Embryonic facial prominence (tissue), 1 donor: Measurements from ENCODE around the gene IMP3.
A peak's percentile ranks its signal among the peaks of the same experiment; 100 is the strongest.
"Not testable (repeated sequence)": the region's sequence is repeated elsewhere in the genome, so short reads cannot be mapped to it uniquely, and the experiment has no call there.

Source experiments
- DNase-seq: peaks from one replicate; pipeline ENCODE4 v3.0.0-alpha.2; 2016; ENCODE audit errors: extremely low spot score

Gene IMP3, protein sequence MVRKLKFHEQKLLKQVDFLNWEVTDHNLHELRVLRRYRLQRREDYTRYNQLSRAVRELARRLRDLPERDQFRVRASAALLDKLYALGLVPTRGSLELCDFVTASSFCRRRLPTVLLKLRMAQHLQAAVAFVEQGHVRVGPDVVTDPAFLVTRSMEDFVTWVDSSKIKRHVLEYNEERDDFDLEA

DNA sequence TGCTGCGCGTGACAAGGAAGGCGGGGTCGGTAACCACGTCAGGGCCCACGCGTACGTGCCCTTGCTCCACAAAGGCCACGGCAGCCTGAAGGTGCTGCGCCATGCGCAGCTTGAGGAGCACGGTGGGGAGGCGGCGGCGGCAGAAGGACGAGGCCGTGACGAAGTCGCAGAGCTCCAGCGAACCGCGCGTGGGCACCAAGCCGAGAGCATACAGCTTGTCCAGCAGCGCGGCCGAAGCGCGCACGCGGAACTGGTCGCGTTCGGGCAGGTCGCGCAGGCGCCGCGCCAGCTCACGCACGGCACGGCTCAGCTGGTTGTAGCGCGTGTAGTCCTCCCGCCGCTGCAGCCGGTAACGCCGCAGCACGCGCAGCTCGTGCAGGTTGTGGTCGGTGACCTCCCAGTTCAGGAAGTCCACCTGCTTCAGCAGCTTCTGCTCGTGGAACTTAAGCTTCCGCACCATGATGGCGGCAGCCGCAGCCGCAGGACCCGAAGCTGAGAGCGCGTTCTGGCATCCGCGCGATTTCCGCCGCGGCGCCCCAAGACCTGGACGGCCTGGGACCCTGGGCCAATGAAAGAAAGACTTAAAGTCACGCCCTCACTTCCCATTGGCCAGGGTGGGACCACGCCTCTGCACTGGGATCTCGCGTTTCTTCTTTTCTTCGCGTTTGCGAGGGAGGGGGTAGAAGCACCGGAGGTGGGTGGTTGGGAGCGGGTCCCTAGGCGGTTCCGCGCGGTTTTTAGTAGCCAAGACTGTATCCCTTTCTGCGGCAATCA is at the start of gene IMP3:
Gene IMP3 (minus strand): TSS at position 516 of the 774 bp plus-strand sequence. CDS start 56 bp downstream, at position 460.
- peak; percentile 93 for DNase-seq

DNA sequence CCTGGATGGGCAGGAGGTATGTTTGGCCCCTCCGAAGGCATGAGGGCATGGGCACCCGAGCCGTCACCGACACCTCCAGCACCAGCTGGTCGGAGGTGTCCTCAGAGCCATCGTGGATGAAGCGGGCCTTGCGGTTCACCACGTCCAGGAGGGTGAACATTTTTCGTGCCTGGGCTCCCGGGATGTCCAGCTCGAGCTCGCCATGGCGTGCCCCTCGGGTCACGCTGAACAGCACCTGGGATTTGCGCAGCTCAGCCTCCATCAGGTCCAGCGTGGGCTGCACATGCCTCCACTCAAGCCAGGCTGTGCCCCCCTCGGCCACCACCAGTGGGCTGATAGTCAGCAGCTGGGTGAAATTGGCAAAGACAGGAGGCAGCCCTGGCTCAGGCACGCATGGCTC is 49.4 kb upstream of the IMP3 start:
- DNase-seq, result not testable (repeated sequence)

DNA sequence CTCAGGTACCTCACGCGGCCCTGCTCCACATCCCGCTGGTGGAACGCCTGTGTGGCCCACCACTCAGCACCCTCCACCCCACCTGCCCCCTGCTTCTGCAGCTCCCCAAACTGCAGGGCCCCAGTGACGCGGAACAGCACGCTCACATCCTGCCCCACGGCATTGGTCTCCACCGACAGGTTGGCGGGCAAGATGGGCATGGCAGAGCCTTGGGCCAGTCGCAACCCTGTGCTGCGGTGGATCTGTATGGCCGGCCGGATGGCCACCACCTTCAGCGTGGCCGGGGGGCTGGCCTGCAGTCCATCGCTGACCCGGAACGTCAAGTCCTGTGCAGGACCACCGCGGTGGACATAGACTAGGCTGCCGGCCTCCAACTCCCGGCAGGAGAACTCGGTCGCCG is 48.8 kb upstream of the IMP3 start:
- no peak for DNase-seq

DNA sequence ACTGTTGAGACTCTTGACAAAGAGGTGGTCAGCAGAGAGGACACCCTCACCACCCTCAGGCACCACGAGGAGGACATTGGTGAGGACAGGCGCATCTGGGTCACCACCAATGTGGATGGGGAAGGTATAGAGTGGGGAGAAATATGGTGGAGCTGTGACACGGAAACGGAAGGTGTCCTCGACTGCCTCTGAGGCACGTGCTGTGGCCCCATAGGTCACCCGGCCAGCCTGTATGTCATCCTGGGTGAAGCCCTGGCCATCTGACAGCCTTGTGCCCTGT is 48.2 kb upstream of the IMP3 start:
- DNase-seq, result no peak

DNA sequence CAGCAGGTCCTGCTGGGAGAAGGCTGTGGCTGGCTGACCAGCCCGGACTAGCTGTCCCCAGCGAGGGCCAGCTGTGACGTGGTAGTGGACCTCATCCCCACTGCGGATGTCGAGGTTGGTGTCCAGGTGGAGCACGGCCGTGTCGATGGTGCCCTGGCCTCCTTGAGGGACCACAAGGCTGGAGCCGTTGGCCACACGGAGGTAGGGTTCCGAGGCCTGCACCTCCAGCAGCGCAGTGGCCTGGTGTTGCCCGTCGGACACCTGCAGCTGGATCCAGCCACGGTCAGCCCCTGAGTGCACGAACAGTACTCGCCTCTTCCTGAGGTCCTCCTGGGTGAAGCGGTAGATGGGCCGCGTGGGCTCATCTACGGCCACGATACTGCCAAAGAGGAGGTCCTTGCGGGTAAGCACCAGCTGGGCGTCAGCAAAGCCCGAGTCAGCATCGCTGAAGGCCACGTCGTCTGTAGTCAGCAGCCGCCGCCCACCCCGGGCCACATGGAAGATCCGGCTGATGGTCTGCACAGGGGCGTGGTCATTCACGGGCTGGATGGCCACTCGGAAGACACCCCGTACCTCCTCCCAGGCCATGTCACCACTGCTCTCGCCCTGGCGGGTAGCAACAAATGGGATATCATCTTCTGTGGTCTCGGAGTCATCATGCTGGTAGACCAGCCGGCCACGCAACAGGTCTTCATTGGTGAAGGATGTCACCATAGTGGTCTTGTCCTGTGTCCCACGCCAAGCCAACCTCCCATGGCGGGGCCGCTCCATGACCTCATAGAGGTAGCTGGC is 47.7 kb upstream of the IMP3 start:
- no peak for DNase-seq

DNA sequence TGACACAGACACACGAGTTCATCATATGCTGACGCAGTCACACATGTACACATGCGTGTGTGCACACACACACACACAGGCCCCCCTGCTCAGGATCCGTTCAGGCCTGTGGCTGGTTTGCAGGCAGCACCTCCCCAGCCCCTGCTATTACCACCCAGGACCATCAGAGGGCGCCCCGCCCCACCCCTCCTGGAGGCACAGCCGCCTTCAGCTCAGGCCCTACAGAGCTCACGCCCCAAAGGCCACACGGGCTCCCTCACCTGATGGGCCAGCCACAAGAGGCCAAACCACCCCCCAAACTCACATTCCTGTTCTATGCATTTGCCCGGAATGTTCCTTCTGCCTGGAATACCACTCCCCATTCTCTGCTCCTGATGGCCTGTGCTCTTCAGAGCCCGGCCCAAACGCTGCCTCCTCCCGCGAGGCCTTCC is 46.2 kb upstream of the IMP3 start:
- not testable (repeated sequence) for DNase-seq

DNA sequence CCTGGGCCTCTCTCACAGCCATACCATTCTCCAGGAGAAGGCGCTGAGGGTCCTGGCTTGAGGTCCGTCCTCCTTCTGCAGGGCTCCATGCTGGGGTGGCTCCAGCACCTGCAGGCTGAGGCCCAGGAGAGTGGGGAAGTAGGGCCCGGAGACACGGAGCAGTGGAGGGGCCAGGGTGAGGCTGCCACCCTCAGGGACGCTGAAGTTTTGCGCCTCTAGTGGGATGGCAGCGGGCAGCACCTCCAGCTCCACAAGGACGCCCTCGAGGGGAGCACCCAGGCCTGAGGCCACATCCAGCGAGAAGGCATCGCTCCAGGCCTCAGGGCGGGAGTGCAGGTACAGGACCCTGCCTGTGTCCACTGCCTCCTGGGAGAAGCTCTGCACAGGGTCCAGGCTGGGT is 45.2 kb upstream of the IMP3 start:
- DNase-seq, result no peak

DNA sequence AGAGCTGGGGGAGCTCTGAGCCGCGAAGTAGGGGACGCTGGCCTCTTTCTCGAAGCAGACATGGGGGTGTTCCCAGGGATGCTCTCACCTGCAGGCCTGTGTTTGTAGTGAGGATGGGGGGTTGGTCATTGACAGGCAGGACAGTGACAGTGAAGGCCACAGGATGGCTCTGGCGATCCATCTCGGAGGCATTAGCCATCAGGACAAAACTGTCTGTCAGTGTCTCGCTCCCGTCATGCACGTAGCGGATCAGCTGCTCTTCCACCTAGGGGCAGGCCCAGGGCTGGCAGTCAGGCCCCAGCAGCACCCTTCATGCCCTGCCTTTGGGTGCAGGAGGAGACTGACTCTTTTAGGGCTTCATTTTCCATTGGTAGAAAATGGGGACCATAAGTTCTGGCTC is 44.6 kb upstream of the IMP3 start:
- DNase-seq, result no peak

DNA sequence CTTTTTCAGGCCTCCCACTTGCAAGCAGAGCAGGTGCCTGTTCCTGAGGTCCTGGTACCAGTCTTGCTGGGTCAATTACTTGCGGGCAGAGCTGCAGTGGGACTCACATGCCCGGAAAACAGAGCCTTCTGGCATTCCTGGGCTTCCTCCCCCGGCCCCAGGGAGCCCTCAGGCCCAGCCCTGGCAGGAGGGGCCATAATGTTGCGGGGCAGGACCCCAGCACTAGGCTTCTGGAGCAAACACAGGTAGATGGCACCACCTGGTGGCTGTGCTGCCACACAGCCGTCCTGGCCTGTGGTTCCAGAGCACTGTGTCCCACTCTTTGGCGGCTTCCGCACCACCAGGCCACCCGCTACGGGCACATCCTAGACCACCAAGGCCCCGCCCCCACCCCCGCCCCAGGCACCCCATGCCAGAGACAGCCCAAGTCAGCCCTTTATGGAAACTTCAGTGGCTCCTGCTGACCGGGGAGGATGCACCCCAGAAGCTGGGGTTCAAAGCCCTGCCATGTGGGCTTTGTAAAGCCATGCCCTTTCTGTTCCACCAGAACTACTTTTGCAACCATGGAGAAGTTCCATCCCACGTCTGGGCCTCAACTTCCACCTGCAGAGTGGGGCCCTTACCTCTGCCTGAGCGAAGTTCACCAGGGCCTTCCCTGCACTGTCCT is 43.8 kb upstream of the IMP3 start:
- DNase-seq, result not testable (repeated sequence)

DNA sequence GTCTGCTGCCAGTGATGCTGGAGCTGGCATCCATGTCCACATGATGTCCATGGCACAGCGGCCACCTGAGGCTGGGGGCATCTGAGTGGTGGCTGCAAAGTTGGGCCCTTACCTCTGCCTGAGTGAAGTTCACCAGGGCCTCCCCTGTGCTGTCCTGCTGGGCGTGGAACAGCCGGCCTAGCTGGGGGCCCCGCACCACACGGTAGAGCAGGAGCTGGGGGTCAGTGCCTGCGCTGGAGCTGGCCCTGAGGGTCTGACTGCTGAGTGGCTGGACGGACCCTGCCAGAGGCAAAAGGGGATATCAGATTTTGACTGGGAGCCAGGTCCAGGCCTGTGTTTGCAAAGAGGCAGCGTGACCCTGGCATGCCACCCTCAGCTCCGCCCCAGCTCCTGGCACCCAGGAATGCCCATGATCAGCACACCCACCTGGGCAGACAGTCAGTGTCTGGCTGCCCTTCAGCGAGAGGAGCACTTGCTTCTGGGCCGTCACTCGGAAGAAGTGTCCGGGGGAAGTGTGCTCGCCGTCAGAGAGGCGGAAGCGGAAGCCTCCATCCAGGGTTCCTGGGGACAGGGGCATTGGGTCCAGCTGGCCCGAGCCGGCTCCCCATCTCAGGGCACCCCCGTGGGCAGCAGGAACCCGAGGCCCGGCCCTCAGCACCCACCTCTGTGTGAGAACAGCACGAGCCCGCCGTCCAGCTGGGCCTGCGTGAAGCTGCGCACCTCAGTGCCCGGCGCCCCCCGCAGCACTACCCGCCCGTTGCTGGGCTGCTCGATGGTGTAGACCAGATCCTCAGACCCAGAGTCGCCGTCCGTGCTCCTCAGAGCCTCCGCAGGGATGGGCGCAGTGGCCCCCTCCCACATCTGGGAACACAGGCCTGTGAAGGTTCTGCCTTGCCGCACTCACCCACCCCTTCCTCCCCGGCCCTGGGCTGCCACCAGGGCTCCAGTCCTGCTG is 42.4 kb upstream of the IMP3 start:
- no peak for DNase-seq

DNA sequence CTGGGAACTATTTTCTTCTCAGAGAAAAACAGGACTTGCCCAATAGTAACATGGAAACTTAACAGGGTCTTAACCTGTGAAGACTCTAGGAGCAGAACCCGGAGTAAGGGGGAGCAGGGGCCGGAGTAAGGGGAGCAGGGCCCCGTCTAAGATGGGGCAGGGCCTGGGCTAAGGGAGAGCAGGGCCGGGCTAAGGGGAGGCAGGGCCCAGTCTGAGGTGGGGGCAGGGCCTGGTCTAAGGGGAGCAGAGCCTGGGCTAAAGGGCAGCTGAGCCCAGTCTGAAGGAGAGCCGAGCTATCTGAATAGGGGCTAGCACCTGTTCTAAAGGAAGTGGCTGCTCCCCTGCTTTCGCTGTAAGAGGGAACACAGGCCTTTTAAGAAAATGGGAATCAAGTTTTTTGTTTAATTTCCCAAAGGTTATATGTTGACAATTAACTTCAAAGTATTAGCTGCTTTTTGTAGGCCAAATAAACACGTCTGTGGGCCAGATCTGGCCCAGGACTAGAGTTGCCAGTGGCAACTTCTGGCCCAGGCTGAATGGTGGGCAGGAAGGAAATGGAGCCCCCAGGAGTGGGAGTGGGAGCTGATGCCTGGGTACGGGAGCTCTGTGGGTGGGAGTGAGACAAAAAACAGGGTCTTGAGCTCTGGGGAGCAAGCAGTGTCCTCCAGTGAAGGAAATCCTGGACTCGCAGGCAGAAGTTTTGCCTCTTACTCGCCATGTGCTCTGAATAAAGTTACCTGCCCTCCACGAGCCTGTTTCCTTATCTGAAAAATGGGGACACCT is 40.2 kb upstream of the IMP3 start:
- DNase-seq, result no peak

DNA sequence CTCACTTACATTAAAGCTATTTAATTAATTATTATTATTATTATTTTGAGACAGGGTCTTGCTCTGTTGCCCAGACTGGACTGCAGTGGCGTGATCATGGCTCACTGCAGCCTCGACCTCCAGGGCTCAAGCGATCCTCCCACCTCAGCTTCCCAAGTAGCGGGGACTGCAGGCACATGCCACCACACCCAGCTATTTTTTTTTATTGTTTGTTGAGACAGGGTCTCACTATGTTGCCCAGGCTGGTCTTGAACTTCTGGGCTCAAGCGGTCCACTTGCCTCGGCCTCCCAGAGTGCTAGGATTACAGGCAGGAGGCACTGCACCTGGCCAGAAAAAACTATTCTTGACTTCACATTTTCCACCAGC is 38.3 kb upstream of the IMP3 start:
- DNase-seq, result not testable (repeated sequence)

DNA sequence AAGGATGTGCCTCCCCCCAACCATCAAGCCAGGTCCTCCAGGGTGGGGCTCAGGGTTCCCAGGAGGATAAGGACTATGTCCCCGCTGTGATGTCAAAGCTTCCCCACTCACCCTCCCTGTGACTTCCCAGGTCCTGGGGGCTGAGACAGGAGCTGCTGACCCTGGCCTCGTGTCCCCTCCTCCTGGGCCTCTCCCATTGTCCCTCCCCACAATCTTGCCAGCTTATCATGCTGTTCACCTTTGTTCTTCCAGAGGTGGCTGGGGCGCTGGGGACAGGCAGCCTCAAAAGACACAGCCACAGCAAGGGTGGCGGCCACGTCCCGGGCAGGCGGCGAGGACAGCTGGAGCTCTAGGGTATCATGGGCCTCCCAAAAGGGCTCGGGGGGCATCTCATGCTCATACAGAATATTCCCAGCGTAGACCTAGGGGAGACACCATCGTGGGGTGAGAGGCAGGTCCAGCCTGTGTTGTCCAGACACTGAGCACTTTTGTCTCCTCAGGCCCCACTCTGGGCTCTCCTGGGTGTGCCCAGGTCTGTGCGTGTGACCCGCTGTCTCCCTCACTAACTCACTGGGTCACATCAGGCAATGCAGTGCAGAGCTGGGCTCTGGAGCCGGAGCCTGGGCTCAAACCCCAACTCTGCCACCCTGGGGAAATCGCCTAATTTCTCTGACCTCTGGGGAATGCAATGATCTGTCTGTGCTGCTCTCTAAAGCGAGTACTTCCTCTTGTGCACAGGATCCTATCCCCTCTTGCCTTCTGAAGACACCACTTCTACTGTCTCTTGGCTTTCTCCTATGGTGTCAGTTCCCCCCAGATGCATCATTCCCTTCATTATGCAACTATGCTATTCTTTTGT is 37.7 kb upstream of the IMP3 start:
- no peak for DNase-seq

DNA sequence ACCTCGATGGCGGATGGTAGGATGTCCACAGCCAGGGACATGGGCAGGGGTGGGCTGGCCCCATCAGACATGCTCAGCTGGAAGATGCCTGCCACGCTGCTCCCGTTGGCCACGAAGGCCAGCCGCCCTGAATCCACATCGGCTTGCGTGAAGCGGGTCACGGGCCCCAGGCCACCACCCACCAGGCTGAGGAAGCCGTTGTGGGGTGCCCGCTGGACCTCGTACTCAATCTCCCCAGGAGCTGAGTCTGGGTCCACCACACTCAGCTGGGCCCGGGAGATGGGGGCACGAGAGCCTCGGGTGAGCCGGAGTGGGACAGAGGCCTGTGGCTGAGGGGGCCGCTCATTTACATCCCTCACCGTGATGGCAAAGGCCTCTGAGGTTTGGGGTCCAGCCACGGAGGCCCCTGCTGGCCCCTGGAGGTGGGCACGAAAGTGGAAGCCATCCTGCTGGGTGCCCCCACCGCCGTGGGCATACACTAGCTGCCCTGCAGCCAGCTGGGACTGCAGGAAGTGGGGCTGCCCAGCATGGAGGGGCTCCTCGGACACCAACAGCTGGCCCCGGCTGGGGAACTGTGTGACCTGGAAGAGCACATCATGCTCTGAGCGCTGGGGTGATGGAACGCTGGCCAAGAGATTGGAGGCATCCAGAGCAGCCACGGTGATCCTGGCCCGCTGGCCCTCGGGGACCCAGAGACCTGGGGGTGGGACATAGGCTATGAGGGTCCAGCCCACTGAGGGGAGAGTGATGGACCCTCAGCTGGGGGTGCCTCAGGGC is 36.9 kb upstream of the IMP3 start:
- DNase-seq, result no peak

DNA sequence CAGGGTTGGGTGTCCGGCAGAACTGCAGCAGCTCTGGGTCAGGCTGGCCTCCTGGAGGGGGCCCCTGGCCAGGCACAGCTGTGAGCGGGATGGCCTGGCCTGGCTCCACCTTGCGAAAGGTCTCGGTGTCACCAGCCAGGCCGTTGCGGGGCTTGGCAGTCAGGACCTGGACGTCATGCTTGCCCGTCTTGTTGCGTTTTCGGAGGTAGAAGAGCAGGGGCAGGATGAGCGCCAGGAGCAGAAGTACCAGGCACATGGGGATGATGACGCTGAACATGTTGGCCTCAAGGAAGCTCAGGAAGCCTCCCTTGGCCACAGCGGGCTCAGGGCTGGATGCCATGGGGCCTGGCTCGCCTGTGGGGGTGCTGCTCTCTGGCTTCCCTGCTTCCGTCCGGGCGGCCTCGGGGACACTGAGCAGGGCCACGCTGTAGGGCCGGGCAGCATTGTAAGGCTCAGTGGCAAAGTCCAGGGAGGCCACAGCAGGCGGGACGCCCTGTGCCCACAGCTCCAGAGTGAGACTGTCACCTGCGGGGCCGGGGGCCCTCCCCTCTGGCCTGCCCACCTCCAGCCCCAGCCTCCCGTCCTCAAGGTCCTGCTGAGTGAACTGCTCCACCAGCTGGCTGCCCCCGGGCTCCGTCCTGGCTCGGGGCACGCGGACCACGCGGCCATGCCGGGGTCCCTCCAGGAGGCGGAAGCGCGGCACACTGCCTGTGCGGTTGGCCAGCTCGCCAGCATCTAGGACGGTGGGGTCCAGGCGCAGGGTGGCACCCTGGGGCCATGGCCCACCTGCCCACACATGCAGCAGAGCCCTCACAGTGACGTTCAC is 35.8 kb upstream of the IMP3 start:
- DNase-seq, result no peak

DNA sequence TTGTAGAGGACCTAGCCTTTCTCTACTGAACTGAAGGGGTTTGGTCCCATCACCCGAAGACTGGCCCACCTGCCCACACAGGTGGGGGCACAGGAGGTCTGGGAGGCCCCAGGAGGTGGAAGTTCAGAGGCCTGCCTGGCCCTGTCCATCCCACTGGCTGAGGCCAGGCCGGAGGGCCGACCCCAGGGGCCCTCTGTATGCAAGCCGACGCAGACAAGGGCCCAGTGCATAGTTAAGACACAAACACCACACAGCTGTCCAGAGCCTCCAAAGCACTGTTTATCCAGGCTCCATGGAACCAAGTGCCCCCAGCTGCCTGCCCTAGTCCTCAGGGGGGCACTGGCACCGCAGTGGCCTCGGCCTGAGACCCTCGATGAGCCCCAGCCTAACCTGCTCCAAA is 34.3 kb upstream of the IMP3 start:
- DNase-seq, result no peak

DNA sequence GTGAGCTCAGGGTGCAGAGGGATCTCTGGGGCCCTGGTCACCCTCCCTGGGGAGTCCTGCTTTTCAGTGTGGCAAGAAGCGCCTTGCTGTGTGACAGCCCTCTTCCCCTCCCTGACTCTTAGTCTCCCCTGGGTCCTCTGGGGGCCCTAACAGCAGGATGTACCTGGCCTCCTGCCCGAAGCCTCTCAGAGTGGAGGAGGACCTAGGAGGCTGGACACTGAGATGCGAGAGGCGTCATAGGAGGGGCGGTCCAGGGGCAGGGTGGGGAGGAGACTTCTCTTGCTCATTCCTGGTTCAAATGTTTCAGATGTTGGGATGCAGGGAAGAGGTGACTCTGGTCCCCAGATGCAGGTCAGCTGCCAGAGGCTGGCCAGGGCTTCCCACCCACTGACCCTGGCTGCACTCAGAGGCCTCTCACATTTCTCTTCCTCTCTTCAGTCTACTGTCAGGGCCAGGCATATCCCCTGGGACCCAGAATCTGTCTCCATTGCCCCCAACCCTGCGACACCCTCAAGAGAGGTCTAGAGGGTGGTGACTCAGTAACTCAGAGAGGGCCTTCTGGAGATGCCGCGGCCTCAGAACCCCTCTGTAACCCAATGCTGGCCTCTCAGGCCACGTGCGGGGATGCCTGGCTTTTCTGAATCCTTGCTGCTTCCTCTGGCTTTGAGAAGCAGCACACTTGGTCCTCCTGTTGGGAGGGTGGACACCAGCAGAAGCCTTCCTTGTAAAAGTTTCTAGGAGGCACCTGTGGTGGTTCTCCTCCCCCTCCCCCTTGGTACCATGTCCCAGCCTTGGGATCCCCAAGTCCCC is 33.6 kb upstream of the IMP3 start:
- no peak for DNase-seq
